Loucy (cell line): ENCODE results near the gene MIA2.

Experiments
- CTCF ChIP-seq: fragments of 200-600 bp; sonication (generic); conservative IDR thresholded peaks from 2 replicates; pipeline ENCODE4 v1.5.1; 2014; ENCODE audit warnings: mild to moderate bottlenecking, antibody characterized with exemption, low read length
- EZH2phosphoT487 ChIP-seq: fragments of 200-600 bp; IDR thresholded peaks from 2 replicates; pipeline ENCODE4 v1.6.1; 2018; ENCODE audit warnings: antibody characterized with exemption, mild to moderate bottlenecking, moderate library complexity, borderline replicate concordance

DNA sequence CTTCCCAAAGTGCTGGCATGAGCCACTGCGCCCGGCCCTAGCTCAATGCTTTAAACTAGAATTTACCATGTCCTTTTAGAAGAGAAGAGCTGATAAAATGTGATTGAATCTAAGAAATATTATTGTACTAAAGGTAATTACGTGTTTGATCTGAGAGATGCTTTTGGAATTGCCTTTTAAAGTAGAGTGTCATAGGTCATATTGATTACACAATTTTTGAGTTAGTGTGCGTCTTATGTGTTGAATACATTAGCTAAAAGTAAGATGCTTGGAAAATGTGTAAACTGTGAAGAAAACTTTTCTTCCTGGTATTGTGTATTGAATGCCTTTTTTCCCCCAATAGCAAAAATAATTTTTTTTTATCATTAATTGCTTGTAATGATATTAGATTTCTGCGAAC lies 41.7 kb downstream of the MIA2 start:
- TF ChIP-seq CTCF = no peak
- TF ChIP-seq EZH2phosphoT487 = no peak
